PC-3 (cell line): ENCODE measurements around the gene BMP5. TPM values are rescaled to one million over a fixed set of nuclear protein-coding genes. Genes with fewer than 3 reads are reported as not detected.

Experiments used
- ATAC-seq: fragments of 200-7000 bp; cut with Tn5 transposase; 2 replicates; pipeline ENCODE4 v1.9.1; 2020; ENCODE audit warnings: mild to moderate bottlenecking, moderate library complexity
- BruUV-seq: library from RNA; stranded (reverse); fragments of 400-500 nt; replicated peaks from 2 replicates; lab custom pipeline; 2021; lab: Mats Ljungman, UMichigan
- CTCF ChIA-PET: fragments of 300-600 bp; sonication (Branson Sonifier 250); formaldehyde crosslinking; loops from one replicate; lab custom pipeline; 2022; ENCODE audit warnings: antibody characterized with exemption; lab: Charles Lee
- POLR2A ChIA-PET: fragments of 300-600 bp; sonication (Branson Sonifier 250); formaldehyde crosslinking; loops from one replicate; lab custom pipeline; 2022; ENCODE audit warnings: antibody characterized with exemption; ENCODE audit not compliant: unreplicated experiment; lab: Charles Lee
- DNase-seq: peaks from one replicate; pipeline ENCODE4 v3.0.0-alpha.2; 2015
- H2AFZ ChIP-seq: fragments of 300-600 bp; sonication (generic); 2 replicates; pipeline ENCODE4 v1.6.0; 2016; ENCODE audit warnings: antibody characterized with exemption, low read length
- H3F3A ChIP-seq: fragments of 300-600 bp; sonication (generic); one replicate; pipeline ENCODE4 v1.6.0; 2017; ENCODE audit warnings: antibody characterized with exemption, low read length, control low read depth, mild to moderate bottlenecking; ENCODE audit not compliant: unreplicated experiment
- H3K27ac ChIP-seq: fragments of 300-600 bp; sonication (generic); 2 replicates; pipeline ENCODE4 v1.5.1; 2016; ENCODE audit warnings: mild to moderate bottlenecking, low read length
- H3K27me3 ChIP-seq: fragments of 300-600 bp; sonication (generic); 2 replicates; pipeline ENCODE4 v1.6.1; 2016; ENCODE audit warnings: low read length, mixed read lengths
- H3K36me3 ChIP-seq: fragments of 300-600 bp; sonication (generic); 2 replicates; pipeline ENCODE4 v1.6.1; 2016; ENCODE audit warnings: low read depth, mixed run types, low read length, mixed read lengths
- H3K4me1 ChIP-seq: fragments of 300-600 bp; sonication (generic); 2 replicates; pipeline ENCODE4 v1.5.1; 2016; ENCODE audit warnings: low read length; ENCODE audit not compliant: insufficient read depth
- H3K4me2 ChIP-seq: fragments of 300-600 bp; sonication (generic); 2 replicates; pipeline ENCODE4 v1.6.0; 2016; ENCODE audit warnings: low read length
- H3K4me3 ChIP-seq: fragments of 300-600 bp; sonication (generic); 2 replicates; pipeline ENCODE4 v1.5.1; 2016; ENCODE audit warnings: mild to moderate bottlenecking, low read length, mixed read lengths
- H3K79me2 ChIP-seq: fragments of 300-600 bp; sonication (generic); 2 replicates; pipeline ENCODE4 v1.6.1; 2017; ENCODE audit warnings: low read length, mixed read lengths
- H3K9ac ChIP-seq: fragments of 300-600 bp; sonication (generic); 2 replicates; pipeline ENCODE4 v1.6.0; 2016; ENCODE audit warnings: mild to moderate bottlenecking, low read length
- H3K9me2 ChIP-seq: fragments of 300-600 bp; sonication (generic); replicated peaks from 2 replicates; pipeline ENCODE4 v1.6.1; 2016; ENCODE audit warnings: mixed run types, low read length, mixed read lengths
- H3K9me3 ChIP-seq: fragments of 300-600 bp; sonication (generic); 2 replicates; pipeline ENCODE4 v1.6.1; 2016; ENCODE audit warnings: low read length, mixed read lengths
- H4K20me1 ChIP-seq: fragments of 300-600 bp; sonication (generic); 2 replicates; pipeline ENCODE4 v1.6.1; 2016; ENCODE audit warnings: low read length, mixed read lengths
- EZH2 ChIP-seq: fragments of 300-600 bp; sonication (generic); IDR thresholded peaks from one replicate; pipeline ENCODE4 v1.6.1; 2017; ENCODE audit warnings: antibody characterized with exemption, mild to moderate bottlenecking, low read length; ENCODE audit not compliant: unreplicated experiment
- EZH2phosphoT487 ChIP-seq: fragments of 300-600 bp; sonication (generic); IDR thresholded peaks from 2 replicates; pipeline ENCODE4 v1.6.1; 2018; ENCODE audit warnings: mild to moderate bottlenecking, antibody characterized with exemption, low read length, borderline replicate concordance
- intact Hi-C: fragments of 100-400 bp; cut with micrococcal nuclease; formaldehyde crosslinking; loops from 2 replicates; pipeline ENCODE4 v1.9.0; 2023
- total RNA-seq: library from RNA; depleted of rRNA; stranded (reverse); fragments of >200 nt; gene quantifications from 2 replicates; pipeline ENCODE4 v1.2.3, GENCODE V29; 2014
- TF ChIP-seq, protein P1 (sequence below): fragments of 300-600 bp; sonication (generic); conservative IDR thresholded peaks from 2 replicates; pipeline ENCODE4 v1.5.1; 2017; ENCODE audit warnings: antibody characterized with exemption, low read depth, mild to moderate bottlenecking, low read length

BMP5 gene
- total RNA-seq, 1 experiment from 2014 or later = not detected

- no peaks in the 10 kb centered on the region for H3K9me2 ChIP-seq
- no peak for TF ChIP-seq EZH2phosphoT487
- TF ChIP-seq EZH2 = no peak
- TF ChIP-seq, protein P1, sequence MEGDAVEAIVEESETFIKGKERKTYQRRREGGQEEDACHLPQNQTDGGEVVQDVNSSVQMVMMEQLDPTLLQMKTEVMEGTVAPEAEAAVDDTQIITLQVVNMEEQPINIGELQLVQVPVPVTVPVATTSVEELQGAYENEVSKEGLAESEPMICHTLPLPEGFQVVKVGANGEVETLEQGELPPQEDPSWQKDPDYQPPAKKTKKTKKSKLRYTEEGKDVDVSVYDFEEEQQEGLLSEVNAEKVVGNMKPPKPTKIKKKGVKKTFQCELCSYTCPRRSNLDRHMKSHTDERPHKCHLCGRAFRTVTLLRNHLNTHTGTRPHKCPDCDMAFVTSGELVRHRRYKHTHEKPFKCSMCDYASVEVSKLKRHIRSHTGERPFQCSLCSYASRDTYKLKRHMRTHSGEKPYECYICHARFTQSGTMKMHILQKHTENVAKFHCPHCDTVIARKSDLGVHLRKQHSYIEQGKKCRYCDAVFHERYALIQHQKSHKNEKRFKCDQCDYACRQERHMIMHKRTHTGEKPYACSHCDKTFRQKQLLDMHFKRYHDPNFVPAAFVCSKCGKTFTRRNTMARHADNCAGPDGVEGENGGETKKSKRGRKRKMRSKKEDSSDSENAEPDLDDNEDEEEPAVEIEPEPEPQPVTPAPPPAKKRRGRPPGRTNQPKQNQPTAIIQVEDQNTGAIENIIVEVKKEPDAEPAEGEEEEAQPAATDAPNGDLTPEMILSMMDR = no peak
- H3K4me3 ChIP-seq = no peak overlapping the region
- H3K27me3 ChIP-seq = no peaks in the 10 kb centered on the region
- H3K27ac ChIP-seq = peak overlapping the region; percentile 37
- intact Hi-C loops = no loop called here
- no peaks in the 10 kb centered on the region for H4K20me1 ChIP-seq
- no peaks in the 10 kb centered on the region for H3K9me3 ChIP-seq
- ATAC-seq (peak; percentile 70), DNase-seq (peak; percentile 66)
- H2AFZ ChIP-seq = no peak overlapping the region
- BruUV-seq = no TSS peak
- no peaks in the 10 kb centered on the region for H3K36me3 ChIP-seq
- peaks cover 22% of the 10 kb centered on the region for H3K4me1 ChIP-seq
- ChIA-PET CTCF (no interaction called here), POLR2A (no interaction called here)
- no peak overlapping the region for H3K9ac ChIP-seq
- no peak overlapping the region; the same call in 1 of the 2 replicates for H3K4me2 ChIP-seq
- no peaks in the 10 kb centered on the region for H3F3A ChIP-seq
- no peaks in the 10 kb centered on the region for H3K79me2 ChIP-seq
These were observed 43.2 kb upstream of the BMP5 start for GRCh38 chr6:55918639-55919038.

- Histone ChIP-seq H3K27ac (no peak overlapping the region), H2AFZ (no peak overlapping the region), H3K9me2 (no peaks in the 10 kb centered on the region), H3K9me3 (no peaks in the 10 kb centered on the region), H3K36me3 (no peaks in the 10 kb centered on the region), H3K27me3 (no peaks in the 10 kb centered on the region), H4K20me1 (no peaks in the 10 kb centered on the region), H3K4me2 (no peak overlapping the region), H3F3A (no peaks in the 10 kb centered on the region), H3K9ac (no peak overlapping the region), H3K4me3 (no peak overlapping the region), H3K79me2 (no peaks in the 10 kb centered on the region), H3K4me1 (peaks cover 28% of the 10 kb centered on the region)
- POLR2A ChIA-PET = no interaction called here
- no TSS peak for BruUV-seq
- DNase-seq = no peak
- no peak for ATAC-seq
- TF ChIP-seq, protein P1 = no peak
- TF ChIP-seq EZH2phosphoT487 (no peak), EZH2 (no peak)
- CTCF ChIA-PET = no interaction called here
- intact Hi-C loops = no loop called here
These were observed 42.5 kb upstream of the BMP5 start for GRCh38 chr6:55917751-55918415.

- ChIA-PET POLR2A (no interaction called here), CTCF (no interaction called here)
- intact Hi-C loops = no loop called here
- peaks cover 28% of the 10 kb centered on the region for H3K4me1 ChIP-seq
- DNase-seq (peak; percentile 34), ATAC-seq (no peak)
- no peaks in the 10 kb centered on the region for H3K36me3 ChIP-seq
- no peaks in the 10 kb centered on the region for H3K27me3 ChIP-seq
- H2AFZ ChIP-seq = no peak overlapping the region
- no peaks in the 10 kb centered on the region for H3K9me3 ChIP-seq
- H4K20me1 ChIP-seq = no peaks in the 10 kb centered on the region
- no peaks in the 10 kb centered on the region for H3K9me2 ChIP-seq
- H3K4me2 ChIP-seq = no peak overlapping the region
- BruUV-seq = no TSS peak
- H3K79me2 ChIP-seq = no peaks in the 10 kb centered on the region
- no peak overlapping the region for H3K4me3 ChIP-seq
- no peaks in the 10 kb centered on the region for H3F3A ChIP-seq
- no peak overlapping the region for H3K9ac ChIP-seq
- no peak overlapping the region for H3K27ac ChIP-seq
- TF ChIP-seq EZH2phosphoT487 = no peak
- TF ChIP-seq, protein P1 = no peak
- no peak for TF ChIP-seq EZH2
These were observed 40.8 kb upstream of the BMP5 start for GRCh38 chr6:55916188-55916587.
